Measurements from ENCODE around the gene TBC1D22A. TPM values are rescaled to one million over a fixed set of nuclear protein-coding genes. Genes with fewer than 3 reads are reported as not detected.
"Not testable (repeated sequence)": the region's sequence is repeated elsewhere in the genome, so short reads cannot be mapped to it uniquely, and the experiment has no call there.

The TBC1D22A gene
- polyA plus RNA-seq, 1 experiment = 24.2 TPM

- TF ChIP-seq CTCF (IDR thresholded peaks at IDR 0.05; ENCODE audit: insufficient read depth, low read depth, low read length) = no peak
- ChIA-PET CTCF (no interaction called here), POLR2A (no interaction called here)
- Histone ChIP-seq H3K27me3 (ENCODE audit: control insufficient read depth, insufficient read depth, low read length) (no peaks in the 10 kb centered on the region), H3K4me3 (ENCODE audit: low read depth, low read length) (no peak overlapping the region), H3K36me3 (ENCODE audit: control insufficient read depth, insufficient read depth, low read length) (peaks cover 4% of the 10 kb centered on the region; the same call in 1 of the 2 replicates)
- no peak for DNase-seq (ENCODE audit: low read depth)
These were observed 352.5 kb downstream of the TBC1D22A start for GRCh38 chr22:47114813-47115517.

GRCh38 chr22:47115518-47115890, 353.1 kb downstream of the TBC1D22A start:
- TF ChIP-seq CTCF (IDR thresholded peaks at IDR 0.05; ENCODE audit: insufficient read depth, low read depth, low read length) = no peak
- no peaks in the 10 kb centered on the region for H3K27me3 ChIP-seq (ENCODE audit: control insufficient read depth, insufficient read depth, low read length)
- H3K4me3 ChIP-seq (ENCODE audit: low read depth, low read length) = no peak overlapping the region
- DNase-seq (ENCODE audit: low read depth) = no peak
- H3K36me3 ChIP-seq (ENCODE audit: control insufficient read depth, insufficient read depth, low read length) = peaks cover 4% of the 10 kb centered on the region; the same call in 1 of the 2 replicates
- ChIA-PET CTCF (no interaction called here), POLR2A (no interaction called here)

- no peak for DNase-seq (ENCODE audit: low read depth)
- TF ChIP-seq CTCF (IDR thresholded peaks at IDR 0.05; ENCODE audit: insufficient read depth, low read depth, low read length) = no peak
- Histone ChIP-seq H3K36me3 (ENCODE audit: control insufficient read depth, insufficient read depth, low read length) (peaks cover 4% of the 10 kb centered on the region; the same call in 1 of the 2 replicates), H3K27me3 (ENCODE audit: control insufficient read depth, insufficient read depth, low read length) (no peaks in the 10 kb centered on the region), H3K4me3 (ENCODE audit: low read depth, low read length) (no peak overlapping the region)
- ChIA-PET POLR2A (no interaction called here), CTCF (interaction anchor here (0.6 to 0.9 kb wide), 2 partner anchors 20 to 164 kb away, joined by 3 read pairs; no protein-coding TSS in a partner anchor)
These were observed 353.5 kb downstream of the TBC1D22A start for GRCh38 chr22:47115921-47116320.

- DNase-seq (ENCODE audit: low read depth) = no peak
- H3K36me3 ChIP-seq (ENCODE audit: control insufficient read depth, insufficient read depth, low read length) = peaks cover 3% of the 10 kb centered on the region; the same call in 1 of the 2 replicates
- no peaks in the 10 kb centered on the region for H3K27me3 ChIP-seq (ENCODE audit: control insufficient read depth, insufficient read depth, low read length)
- no peak overlapping the region for H3K4me3 ChIP-seq (ENCODE audit: low read depth, low read length)
- TF ChIP-seq CTCF (IDR thresholded peaks at IDR 0.05; ENCODE audit: insufficient read depth, low read depth, low read length) = no peak
- ChIA-PET POLR2A (no interaction called here), CTCF (interaction anchor here (0.6 to 0.9 kb wide), 2 partner anchors 19 to 163 kb away, joined by 3 read pairs; no protein-coding TSS in a partner anchor)
These were observed 354.2 kb downstream of the TBC1D22A start for GRCh38 chr22:47116426-47117341.

GRCh38 chr22:47117442-47117841, 355.0 kb downstream of the TBC1D22A start:
- H3K4me3 ChIP-seq (ENCODE audit: low read depth, low read length); H3K27me3 ChIP-seq (ENCODE audit: control insufficient read depth, insufficient read depth, low read length); DNase-seq (ENCODE audit: low read depth); H3K36me3 ChIP-seq (ENCODE audit: control insufficient read depth, insufficient read depth, low read length); POLR2A ChIA-PET; CTCF ChIA-PET: not testable (repeated sequence)
